Renal pelvis (tissue), 4 donors: ENCODE data around the gene UTF1. TPM values are rescaled to one million over a fixed set of nuclear protein-coding genes. Genes with fewer than 3 reads are reported as not detected.
"Not testable (repeated sequence)": the region's sequence is repeated elsewhere in the genome, so short reads cannot be mapped to it uniquely, and the experiment has no call there.

Experiments
- DNase-seq: peaks from one replicate; pipeline ENCODE4 v3.0.0-alpha.2; 2013
- polyA plus RNA-seq, 3 donors: library from polyadenylated mRNA; unstranded; fragments of 120-200 nt; gene quantifications; one replicate each; pipeline ENCODE4 v1.2.1, GENCODE V29; 2013; ENCODE audit not compliant: insufficient read length in 3 of 3

The UTF1 gene
- polyA plus RNA-seq, 3 donors, result 0.11 to 0.19 TPM; not detected in 1

DNA sequence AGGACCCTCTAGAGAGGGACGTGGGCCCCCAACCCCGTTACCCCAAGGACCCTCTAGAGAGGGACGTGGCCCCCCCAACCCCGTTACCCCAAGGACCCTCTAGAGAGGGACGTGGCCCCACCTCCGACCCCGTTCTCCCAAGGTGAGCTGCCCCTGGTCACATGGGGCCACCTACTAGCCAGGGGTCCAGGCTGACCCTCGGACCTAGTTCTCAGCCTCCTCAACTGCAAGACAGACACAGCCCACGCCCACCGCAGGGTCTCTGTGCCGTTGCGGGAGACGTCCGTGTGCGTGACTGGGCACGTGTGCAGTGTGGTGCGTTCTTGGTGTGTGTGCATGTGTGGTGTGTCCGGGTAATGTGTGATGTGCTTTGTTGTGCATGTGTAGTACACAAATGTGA is 21.6 kb upstream of the UTF1 start:
- DNase-seq, result no peak

DNA sequence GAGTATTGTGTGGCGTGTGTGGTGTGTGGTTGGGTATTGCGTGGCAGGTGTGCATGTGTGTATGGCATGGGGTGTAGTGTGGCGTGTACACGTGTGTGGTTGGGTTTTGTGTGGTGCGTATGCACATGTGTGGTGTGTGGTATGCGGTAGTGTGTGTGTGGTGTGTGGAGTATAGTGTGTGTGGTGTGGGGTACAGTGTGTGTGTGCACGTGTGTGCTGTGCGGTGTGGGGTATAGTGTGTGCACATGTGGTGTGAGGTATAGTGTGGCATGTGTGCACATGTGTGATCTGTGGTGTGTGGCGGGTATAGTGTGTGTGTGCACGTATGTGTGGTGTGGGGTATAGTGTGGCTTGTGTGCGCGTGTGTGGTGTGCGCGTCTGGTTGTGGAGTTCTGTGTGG is 20.9 kb upstream of the UTF1 start:
- DNase-seq, result no peak

DNA sequence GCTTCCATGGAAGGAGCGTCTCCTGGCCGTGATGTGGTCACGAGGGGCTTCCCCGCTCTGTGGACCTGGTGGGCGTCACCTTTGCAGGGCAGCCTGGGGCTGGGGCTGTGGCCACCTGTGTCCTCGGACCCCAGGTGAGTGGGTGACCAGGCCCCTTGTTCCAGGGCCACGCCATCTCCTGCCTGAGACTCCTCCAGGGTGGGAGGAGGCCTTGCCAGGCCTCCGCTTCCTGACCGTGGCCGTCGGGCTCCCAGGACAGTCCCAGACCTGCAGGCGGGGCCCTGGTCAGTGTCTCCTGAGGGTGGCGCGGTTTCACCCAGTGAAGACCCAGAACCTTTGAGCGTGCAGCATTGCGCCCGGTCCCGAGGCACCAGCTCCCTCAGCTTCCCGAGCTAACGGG is 20.4 kb upstream of the UTF1 start:
- DNase-seq, result no peak

DNA sequence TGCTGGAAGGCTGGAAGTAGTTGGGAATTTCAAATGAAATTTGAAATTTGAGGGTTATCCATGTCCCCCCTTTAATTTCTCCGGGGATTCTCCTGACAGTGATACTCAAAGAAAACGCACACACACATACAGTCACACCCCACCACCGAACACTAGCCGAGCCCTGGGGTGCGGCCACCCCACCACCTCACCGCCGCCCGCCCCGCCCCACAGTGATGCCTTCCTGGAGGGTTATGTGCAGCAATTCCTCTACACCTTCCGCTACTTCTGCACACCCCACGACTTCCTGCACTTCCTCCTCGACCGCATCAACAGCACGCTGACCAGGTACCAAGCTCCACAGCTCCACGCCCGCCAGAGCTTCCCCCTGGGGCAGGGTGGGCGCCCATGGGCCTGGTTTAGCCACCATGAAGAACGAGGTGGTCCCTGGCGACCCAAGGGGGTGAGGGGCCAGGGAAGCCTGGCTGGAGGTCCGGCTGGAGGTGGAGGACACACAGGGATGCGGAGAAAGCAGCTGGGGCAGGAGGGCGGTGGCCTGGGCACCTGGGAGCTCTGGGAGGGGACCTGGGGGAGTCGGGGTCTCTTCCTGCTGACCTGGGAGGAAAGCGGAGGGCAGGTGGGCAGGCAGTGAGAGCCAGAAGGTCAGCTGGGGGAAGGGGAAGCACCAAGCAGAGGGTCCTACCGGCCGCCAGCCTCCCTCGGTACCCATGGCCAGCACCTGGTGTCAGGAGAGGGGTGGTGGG is 19.4 kb upstream of the UTF1 start:
- DNase-seq, result no peak

- no peak for DNase-seq
These were observed 18.7 kb upstream of the UTF1 start for GRCh38 chr10:133211141-133211830.

GRCh38 chr10:133211959-133212852 is 17.8 kb upstream of the UTF1 start:
- no peak for DNase-seq

- no peak for DNase-seq
These were observed 17.0 kb upstream of the UTF1 start for GRCh38 chr10:133212853-133213494.

GRCh38 chr10:133213641-133214467 is 16.2 kb upstream of the UTF1 start:
- DNase-seq, result no peak

GRCh38 chr10:133214468-133215410 is 15.3 kb upstream of the UTF1 start:
- no peak for DNase-seq

DNA sequence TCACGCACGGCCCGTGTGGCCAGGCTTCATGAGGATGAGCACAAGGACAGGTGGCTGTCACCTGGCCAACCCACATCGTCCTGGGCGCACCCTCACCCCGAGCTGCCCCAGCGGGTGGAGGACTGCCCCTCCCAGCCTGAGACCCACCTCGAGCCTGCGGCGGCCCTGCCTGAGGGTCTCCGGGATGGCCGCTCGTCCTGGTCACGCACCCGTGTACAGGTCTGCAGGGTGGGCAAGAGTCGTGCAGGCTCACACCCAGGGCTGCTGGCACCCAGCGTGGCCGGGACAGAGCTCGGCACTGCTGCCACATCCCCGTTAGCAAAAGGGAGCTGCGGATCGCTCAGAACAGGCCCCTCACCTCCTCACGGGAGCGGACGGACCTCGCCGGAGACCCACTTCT is 14.4 kb upstream of the UTF1 start:
- DNase-seq, result no peak

DNA sequence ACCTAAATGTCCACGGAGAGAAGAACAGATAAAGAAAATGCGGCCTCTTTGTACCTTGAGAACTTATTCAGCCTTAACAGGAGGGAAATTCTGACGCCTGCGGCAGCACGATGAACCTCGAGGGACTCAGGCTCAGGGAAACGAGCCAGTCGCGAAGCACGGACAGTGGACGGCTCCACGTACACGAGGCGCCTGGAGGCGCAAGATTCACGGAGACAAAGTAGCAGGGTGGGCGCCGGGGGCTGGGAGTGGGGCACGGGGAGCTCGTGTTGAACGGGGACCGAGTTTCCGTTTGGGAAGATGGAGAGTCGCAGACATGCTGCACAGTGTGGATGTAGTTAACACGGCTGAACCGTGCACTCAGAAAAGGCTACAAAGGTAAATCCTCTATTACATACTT is 13.2 kb upstream of the UTF1 start:
- DNase-seq, result no peak

GRCh38 chr10:133217800-133218589 is 12.0 kb upstream of the UTF1 start:
- DNase-seq, result no peak

GRCh38 chr10:133218891-133219290 is 11.1 kb upstream of the UTF1 start:
- no peak for DNase-seq

DNA sequence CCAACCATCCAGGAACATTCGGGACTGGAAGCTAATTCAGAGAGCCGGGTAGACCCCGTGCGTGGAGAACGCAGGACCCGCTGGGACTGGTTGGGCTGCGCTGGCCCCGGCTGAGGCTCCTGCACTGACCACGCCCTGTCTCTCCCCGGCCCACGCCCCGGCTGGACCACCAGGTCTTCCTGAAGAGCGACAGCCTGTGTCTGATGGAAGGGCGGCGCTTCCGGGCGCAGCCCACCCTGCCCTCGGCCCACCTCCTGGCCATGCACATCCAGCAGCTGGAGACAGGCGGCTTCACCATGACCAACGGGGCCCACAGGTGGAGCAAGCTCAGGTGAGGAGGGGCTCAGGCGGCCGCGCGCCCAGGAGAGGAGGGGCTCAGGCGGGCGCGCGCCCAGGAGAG is 10.2 kb upstream of the UTF1 start:
- DNase-seq, result peak; percentile 60

GRCh38 chr10:133221331-133221730 is 8.7 kb upstream of the UTF1 start:
- DNase-seq, result no peak

DNA sequence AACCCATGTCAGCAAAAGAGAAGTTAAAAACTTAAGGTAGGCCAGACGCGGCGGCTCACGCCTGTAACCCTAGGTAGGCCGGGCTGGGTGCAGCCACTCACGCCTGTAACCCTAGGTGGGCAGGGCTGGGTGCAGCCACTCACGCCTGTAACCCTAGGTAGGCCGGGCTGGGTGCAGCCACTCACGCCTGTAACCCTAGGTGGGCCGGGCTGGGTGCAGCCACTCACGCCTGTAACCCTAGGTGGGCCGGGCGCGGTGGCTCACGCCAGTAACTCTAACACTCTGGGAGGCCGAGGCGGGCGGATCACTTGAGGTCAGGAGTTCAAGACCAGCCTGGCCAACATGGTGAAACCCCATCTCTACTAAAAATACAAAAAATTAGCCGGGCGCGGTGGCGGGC is 8.3 kb upstream of the UTF1 start:
- not testable (repeated sequence) for DNase-seq

- no peak for DNase-seq
These were observed 5.9 kb upstream of the UTF1 start for GRCh38 chr10:133224076-133224475.

- DNase-seq, result peak; percentile 78
These were observed 5.2 kb upstream of the UTF1 start for GRCh38 chr10:133224756-133225372.
